DND-41 (cell line): ENCODE measurements around the gene PNMA6F.
"Not testable (repeated sequence)": the region's sequence is repeated elsewhere in the genome, so short reads cannot be mapped to it uniquely, and the experiment has no call there.

ENCODE experiments used
- CTCF ChIP-seq: IDR thresholded peaks from 2 replicates; pipeline ENCODE4 v1.5.1; 2012; ENCODE audit warnings: borderline replicate concordance, low read length, moderate library complexity, mild to moderate bottlenecking; ENCODE audit not compliant: poor library complexity, severe bottlenecking; ENCODE audit errors: extremely low read depth
- EZH2 ChIP-seq: IDR thresholded peaks from 3 replicates; pipeline ENCODE4 v1.6.1; 2012; ENCODE audit warnings: borderline replicate concordance, low read depth, mild to moderate bottlenecking, moderate library complexity, low read length, inconsistent platforms; ENCODE audit not compliant: severe bottlenecking

GRCh38 chrX:153283982-153284381, 37.6 kb downstream of the PNMA6F start:
- not testable (repeated sequence) for TF ChIP-seq EZH2, CTCF
